HepG2 (cell line): ENCODE results near the gene NPPC. TPM values are rescaled to one million over a fixed set of nuclear protein-coding genes. Genes with fewer than 3 reads are reported as not detected.

Experiments
- ARHGAP35 ChIP-seq: sonication (generic); formaldehyde crosslinking; IDR thresholded peaks from 2 replicates; pipeline ENCODE4 v1.9.0; 2022; ENCODE audit warnings: mild to moderate bottlenecking, inconsistent platforms, moderate library complexity, missing genetic modification reagents, borderline replicate concordance
- ARNTL ChIP-seq: sonication (generic); formaldehyde crosslinking; IDR thresholded peaks from 2 replicates; pipeline ENCODE4 v1.4.0; 2020; ENCODE audit warnings: mild to moderate bottlenecking, missing genetic modification reagents
- BHLHE40 ChIP-seq: IDR thresholded peaks from 2 replicates; pipeline ENCODE4 v1.6.1; 2011; ENCODE audit warnings: low read length, improper control_type of control experiment
- BRD4 ChIP-seq: sonication (generic); formaldehyde crosslinking; IDR thresholded peaks from 2 replicates; pipeline ENCODE4 v1.4.0; 2020; ENCODE audit warnings: missing genetic modification reagents
- CSRNP1 ChIP-seq: sonication (generic); formaldehyde crosslinking; IDR thresholded peaks from 2 replicates; pipeline ENCODE4 v1.8.1; 2023; ENCODE audit warnings: mild to moderate bottlenecking, missing genetic modification reagents
- DPF2 ChIP-seq: sonication (generic); formaldehyde crosslinking; IDR thresholded peaks from 2 replicates; pipeline ENCODE4 v1.4.0; 2020; ENCODE audit warnings: mild to moderate bottlenecking, low read depth, missing genetic modification reagents, borderline replicate concordance
- HDAC2 ChIP-seq: sonication (generic); formaldehyde crosslinking; IDR thresholded peaks from 2 replicates; pipeline ENCODE4 v1.4.0; 2020; ENCODE audit warnings: missing genetic modification reagents
- HNF4G ChIP-seq, 2 experiments: sonication (generic) in 1 of 2; formaldehyde crosslinking in 1 of 2; IDR thresholded peaks; 2 replicates each; pipeline versions ENCODE4 v1.4.0 to v1.6.1; 2011 to 2020; ENCODE audit warnings: borderline replicate concordance in 2 of 2, low read depth in 2 of 2, mild to moderate bottlenecking in 2 of 2, low read length in 1 of 2, missing genetic modification reagents in 1 of 2, moderate library complexity in 1 of 2
- HNRNPLL ChIP-seq: fragments of 200-400 bp; formaldehyde crosslinking; IDR thresholded peaks from 2 replicates; pipeline ENCODE4 v1.6.1; 2017; ENCODE audit warnings: mild to moderate bottlenecking, low read depth, low read length; ENCODE audit not compliant: poor library complexity, severe bottlenecking
- KLF13 ChIP-seq: sonication (generic); formaldehyde crosslinking; IDR thresholded peaks from 2 replicates; pipeline ENCODE4 v1.4.0; 2020; ENCODE audit warnings: mild to moderate bottlenecking, missing genetic modification reagents
- MATR3 ChIP-seq: sonication (generic); formaldehyde crosslinking; IDR thresholded peaks from 2 replicates; pipeline ENCODE4 v1.4.0; 2020; ENCODE audit warnings: missing genetic modification reagents
- MBD4 ChIP-seq: IDR thresholded peaks from 2 replicates; pipeline ENCODE4 v1.6.1; 2012; ENCODE audit warnings: low read length, inconsistent platforms, borderline replicate concordance
- NFIB ChIP-seq: sonication (generic); formaldehyde crosslinking; IDR thresholded peaks from 2 replicates; pipeline ENCODE4 v1.9.0; 2021; ENCODE audit warnings: missing genetic modification reagents, mild to moderate bottlenecking, borderline replicate concordance
- SIX1 ChIP-seq: sonication (generic); formaldehyde crosslinking; IDR thresholded peaks from 2 replicates; pipeline ENCODE4 v1.4.0; 2020; ENCODE audit warnings: missing genetic modification reagents, borderline replicate concordance
- TBP ChIP-seq: sonication (generic); formaldehyde crosslinking; IDR thresholded peaks from 2 replicates; pipeline ENCODE4 v1.5.0; 2020; ENCODE audit warnings: missing genetic modification reagents
- TEAD3 ChIP-seq: optimal IDR thresholded peaks from 2 replicates; pipeline ENCODE3; 2016; ENCODE audit warnings: borderline replicate concordance
- TOE1 ChIP-seq: sonication (generic); formaldehyde crosslinking; IDR thresholded peaks from 2 replicates; pipeline ENCODE4 v1.4.0; 2020; ENCODE audit warnings: mild to moderate bottlenecking, missing genetic modification reagents
- TRIM24 ChIP-seq: sonication (generic); formaldehyde crosslinking; IDR thresholded peaks from 2 replicates; pipeline ENCODE4 v1.8.0; 2022; ENCODE audit warnings: mild to moderate bottlenecking, missing genetic modification reagents
- ZFP82 ChIP-seq: sonication (generic); formaldehyde crosslinking; IDR thresholded peaks from 2 replicates; pipeline ENCODE4 v1.5.1; 2020; ENCODE audit warnings: mild to moderate bottlenecking, missing genetic modification reagents, borderline replicate concordance
- ZNF235 ChIP-seq: sonication (generic); formaldehyde crosslinking; IDR thresholded peaks from 2 replicates; pipeline ENCODE4 v1.8.1; 2023; ENCODE audit warnings: mild to moderate bottlenecking, missing genetic modification reagents, borderline replicate concordance
- ZNF501 ChIP-seq: sonication (generic); formaldehyde crosslinking; IDR thresholded peaks from 2 replicates; pipeline ENCODE4 v1.5.1; 2020; ENCODE audit warnings: mild to moderate bottlenecking, moderate library complexity, missing genetic modification reagents
- ZNF512B ChIP-seq: sonication (generic); formaldehyde crosslinking; IDR thresholded peaks from 2 replicates; pipeline ENCODE4 v1.5.1; 2020; ENCODE audit warnings: missing genetic modification reagents, mild to moderate bottlenecking, borderline replicate concordance
- ZNF547 ChIP-seq: sonication (generic); formaldehyde crosslinking; IDR thresholded peaks from 2 replicates; pipeline ENCODE4 v1.5.1; 2020; ENCODE audit warnings: mild to moderate bottlenecking, missing genetic modification reagents
- ZNF549 ChIP-seq: sonication (generic); formaldehyde crosslinking; IDR thresholded peaks from 2 replicates; pipeline ENCODE4 v1.5.0; 2020; ENCODE audit warnings: missing genetic modification reagents
- ZNF556 ChIP-seq: sonication (generic); formaldehyde crosslinking; IDR thresholded peaks from 2 replicates; pipeline ENCODE4 v1.4.0; 2020; ENCODE audit warnings: mild to moderate bottlenecking, missing genetic modification reagents, borderline replicate concordance
- ZNF616 ChIP-seq: sonication (generic); formaldehyde crosslinking; IDR thresholded peaks from 2 replicates; pipeline ENCODE4 v1.5.0; 2020; ENCODE audit warnings: low read depth, mild to moderate bottlenecking, missing genetic modification reagents
- ZSCAN21 ChIP-seq: sonication (generic); formaldehyde crosslinking; IDR thresholded peaks from 2 replicates; pipeline ENCODE4 v1.8.0; 2022; ENCODE audit warnings: mild to moderate bottlenecking, missing genetic modification reagents, moderate library complexity, borderline replicate concordance
- polyA plus RNA-seq, 8 experiments: library from polyadenylated mRNA; depleted of rRNA in 3 of 8; stranded (reverse) in 7 of 8; unstranded in 1 of 8; fragments of >200 nt; fragmentation: Illumina TruSeq in 4 of 8; extraction: Trizol in 4 of 8; gene quantifications; 2 replicates each; pipeline versions ENCODE4 v1.2.1 to v1.2.3, GENCODE V29; 2011 to 2016; ENCODE audit warnings: low read depth in 4 of 8, missing spikeins in 1 of 8, mixed read lengths in 1 of 8; ENCODE audit not compliant: insufficient read depth in 1 of 8
- total RNA-seq, 5 experiments: library from RNA; depleted of rRNA; stranded (reverse); fragments of >200 nt; fragmentation: Illumina TruSeq; extraction: Trizol; gene quantifications; 2 replicates each; pipeline ENCODE4 v1.2.3, GENCODE V29; 2016; ENCODE audit warnings: low read depth in 1 of 5

NPPC gene
- total and polyA plus RNA-seq, 2 of the 13 experiments (the other 11 are each of a cell fraction or from before 2014, with no cell fraction given), result 0.11 TPM; not detected in 1

- TF ChIP-seq NFIB (CRISPR knock-in tag), result no peak
- TF ChIP-seq ARHGAP35, result no peak
- TF ChIP-seq TOE1 (CRISPR knock-in tag), result no peak
- TF ChIP-seq ZFP82 (CRISPR knock-in tag), result no peak
- peak; percentile 31 for TF ChIP-seq TEAD3 (CRISPR knock-in tag)
- no peak for TF ChIP-seq MATR3 (CRISPR knock-in tag)
- TF ChIP-seq ZNF556 (CRISPR knock-in tag), result no peak
- TF ChIP-seq TRIM24 (CRISPR knock-in tag), result no peak
- no peak for TF ChIP-seq KLF13 (CRISPR knock-in tag)
- no peak for TF ChIP-seq BRD4 (CRISPR knock-in tag)
- TF ChIP-seq ZNF512B, result no peak
- TF ChIP-seq ZNF549 (CRISPR knock-in tag), result no peak
- no peak for TF ChIP-seq TBP (CRISPR knock-in tag)
- no peak for TF ChIP-seq ZNF616 (CRISPR knock-in tag)
- peak; percentile 46; the same call in 1 of the 2 replicates for TF ChIP-seq ZNF501 (CRISPR knock-in tag)
- TF ChIP-seq ZNF547 (CRISPR knock-in tag), result peak; percentile 25; the same call in 1 of the 2 replicates
- TF ChIP-seq ZSCAN21 (CRISPR knock-in tag), result no peak
- TF ChIP-seq HDAC2 (CRISPR knock-in tag), result peak; percentile 68; the same call in 1 of the 2 replicates
- no peak for TF ChIP-seq MBD4
- TF ChIP-seq CSRNP1 (CRISPR knock-in tag), result no peak
- no peak for TF ChIP-seq HNF4G (IDR thresholded peaks at IDR 0.05; ENCODE audit: borderline replicate concordance, low read depth, low read length)
- no peak for TF ChIP-seq HNF4G (CRISPR knock-in tag; IDR thresholded peaks at IDR 0.05; ENCODE audit: borderline replicate concordance, low read depth)
- no peak for TF ChIP-seq HNRNPLL
- no peak for TF ChIP-seq SIX1 (CRISPR knock-in tag)
- TF ChIP-seq DPF2 (CRISPR knock-in tag), result 0 out of 2 replicates have a peak, but pooled peaks have one; percentile 31
- TF ChIP-seq ZNF235 (CRISPR knock-in tag), result no peak
- no peak for TF ChIP-seq ARNTL (CRISPR knock-in tag)
- no peak for TF ChIP-seq BHLHE40
Measured at GRCh38 chr2:231957913-231958763, 31.9 kb upstream of the NPPC start (continued).
